T1000 (cell line): Measurements from ENCODE around the gene TTC32.

Source experiments
- DNase-seq: peaks from one replicate; lab custom pipeline; 2025; ENCODE audit warnings: mixed read lengths; lab: John Stamatoyannopoulos, UW

TTC32 gene

DNA sequence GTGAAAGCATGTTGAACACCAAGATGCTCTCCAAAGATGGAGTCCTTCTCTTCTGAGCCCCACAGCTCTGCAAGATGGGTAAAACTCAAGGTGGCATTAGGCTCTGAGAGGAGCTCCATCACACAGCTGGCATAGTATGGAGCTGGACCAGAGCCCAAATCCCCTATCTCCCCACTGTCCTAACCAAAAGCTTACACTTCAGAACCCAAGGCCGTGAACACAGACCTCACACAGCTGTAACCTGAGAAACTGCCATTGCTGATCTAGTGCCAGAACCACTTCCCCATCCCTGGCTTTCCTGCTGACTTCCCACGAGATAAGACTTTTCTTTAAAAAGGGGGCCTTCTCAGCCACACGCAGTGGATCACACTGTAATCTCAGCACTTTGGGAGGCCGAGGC is 25.0 kb downstream of the TTC32 start:
- DNase-seq, result no peak

DNA sequence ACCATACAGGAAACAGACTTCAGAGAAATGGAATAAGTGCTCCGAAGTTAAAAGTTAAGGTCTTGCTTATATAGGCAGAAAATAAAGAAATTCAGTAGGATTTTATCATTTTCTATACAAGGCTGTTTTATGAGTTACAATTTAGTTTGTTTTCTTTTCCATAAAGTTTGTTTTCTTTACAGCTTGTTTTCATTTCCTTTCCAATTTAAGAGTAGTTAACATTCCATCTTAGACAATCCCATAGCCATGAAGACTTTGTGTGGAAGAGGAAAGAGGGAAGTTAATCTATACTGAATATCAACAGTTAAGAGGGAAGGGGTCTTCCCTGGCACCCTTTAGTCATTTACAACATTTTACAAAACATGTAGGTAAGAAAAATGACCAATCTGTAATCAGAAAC is 26.5 kb downstream of the TTC32 start:
- no peak for DNase-seq

DNA sequence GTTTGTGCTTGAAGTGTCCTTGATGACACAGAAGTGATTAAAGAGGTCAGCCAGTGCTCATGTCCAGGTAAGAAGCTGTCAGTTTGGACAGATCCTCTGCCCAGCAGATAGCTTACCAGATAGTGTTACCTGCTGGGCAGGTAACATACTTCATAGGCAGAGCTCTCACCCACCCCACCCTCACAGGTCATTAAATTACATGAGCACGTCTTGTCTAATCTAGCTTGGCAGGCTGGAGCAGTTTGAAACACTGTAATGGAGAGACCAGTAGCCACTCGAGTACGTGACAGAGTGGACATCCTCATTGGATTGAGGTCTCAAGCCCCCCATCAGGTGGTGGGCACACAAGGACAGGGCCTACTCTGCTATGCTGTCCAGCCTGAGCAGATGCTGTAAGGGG is 27.1 kb downstream of the TTC32 start:
- no peak for DNase-seq

DNA sequence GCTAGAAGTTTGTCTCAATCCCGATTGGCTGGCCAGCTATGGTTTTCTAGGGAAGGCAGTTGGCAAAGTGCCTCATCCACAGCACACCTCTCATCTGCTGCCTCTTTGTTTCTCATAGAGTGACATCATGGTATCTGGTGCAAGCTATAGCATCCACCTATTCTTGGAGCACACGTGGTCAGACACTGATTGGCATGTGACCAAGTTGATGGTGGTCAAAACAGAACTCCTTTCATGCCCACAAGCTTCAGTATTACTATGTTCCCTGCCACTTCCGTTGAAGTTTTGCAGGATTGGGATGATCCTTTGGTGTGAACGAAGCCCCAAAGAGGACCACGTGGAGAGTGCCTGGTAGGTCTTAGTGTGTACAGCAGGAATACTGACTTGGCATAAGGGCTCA is 28.8 kb downstream of the TTC32 start:
- no peak for DNase-seq

DNA sequence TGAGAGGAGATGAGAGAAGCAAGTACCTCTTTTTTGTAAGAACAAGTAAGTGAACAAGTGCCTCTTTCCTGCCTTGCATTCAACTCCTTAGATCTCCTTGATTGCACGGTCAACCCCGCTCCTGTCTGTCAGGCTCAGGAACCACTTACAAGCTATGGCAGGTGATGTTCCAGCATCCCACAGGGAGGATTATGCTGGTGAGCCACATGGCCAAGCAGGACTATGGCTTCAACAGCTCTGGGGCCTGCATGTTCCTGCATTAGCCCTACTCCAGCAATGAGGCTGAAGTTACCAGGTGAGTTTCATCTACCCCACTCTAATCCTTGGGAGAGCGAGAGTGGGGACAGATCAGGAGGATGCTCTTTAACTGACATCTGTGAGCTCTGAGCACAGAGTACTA is 29.5 kb downstream of the TTC32 start:
- DNase-seq, result no peak

DNA sequence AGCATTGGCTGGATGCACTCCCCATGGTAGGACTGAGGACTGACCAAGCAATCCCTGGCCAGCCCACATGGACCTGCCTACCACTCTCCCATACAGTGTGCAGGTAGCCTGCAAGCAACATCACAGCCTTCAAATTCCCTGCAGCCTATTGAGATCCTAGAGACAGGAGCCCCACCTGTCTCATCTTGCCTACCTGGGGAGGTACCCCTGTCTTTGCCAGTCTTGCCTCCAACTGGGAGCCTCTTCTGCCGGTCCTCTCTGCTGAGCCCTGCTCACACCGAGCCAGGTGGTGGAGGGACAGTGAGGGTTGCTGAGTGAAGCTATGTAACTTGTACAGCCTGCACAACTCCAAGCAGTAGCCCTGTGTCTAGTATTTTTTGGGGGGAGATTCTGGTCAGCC is 29.9 kb downstream of the TTC32 start:
- DNase-seq, result no peak

DNA sequence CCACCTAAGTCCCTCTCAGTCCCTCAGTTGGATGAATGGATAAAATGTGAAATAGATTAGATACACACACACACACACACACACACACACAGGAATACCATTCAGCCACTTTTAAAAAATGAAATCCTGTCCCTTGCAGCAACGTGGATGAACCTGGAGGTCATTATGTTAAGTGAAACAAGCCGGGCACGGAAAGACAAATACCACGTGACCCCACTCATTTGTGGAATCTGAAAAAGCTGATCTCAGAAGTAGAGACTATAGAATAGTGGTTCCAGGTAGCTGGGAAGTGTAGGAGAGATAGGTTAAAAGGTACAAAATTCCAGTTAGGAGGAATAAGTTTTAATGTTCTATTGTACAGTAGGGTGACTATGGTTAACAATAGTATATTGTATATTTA is 31.0 kb downstream of the TTC32 start:
- no peak for DNase-seq

DNA sequence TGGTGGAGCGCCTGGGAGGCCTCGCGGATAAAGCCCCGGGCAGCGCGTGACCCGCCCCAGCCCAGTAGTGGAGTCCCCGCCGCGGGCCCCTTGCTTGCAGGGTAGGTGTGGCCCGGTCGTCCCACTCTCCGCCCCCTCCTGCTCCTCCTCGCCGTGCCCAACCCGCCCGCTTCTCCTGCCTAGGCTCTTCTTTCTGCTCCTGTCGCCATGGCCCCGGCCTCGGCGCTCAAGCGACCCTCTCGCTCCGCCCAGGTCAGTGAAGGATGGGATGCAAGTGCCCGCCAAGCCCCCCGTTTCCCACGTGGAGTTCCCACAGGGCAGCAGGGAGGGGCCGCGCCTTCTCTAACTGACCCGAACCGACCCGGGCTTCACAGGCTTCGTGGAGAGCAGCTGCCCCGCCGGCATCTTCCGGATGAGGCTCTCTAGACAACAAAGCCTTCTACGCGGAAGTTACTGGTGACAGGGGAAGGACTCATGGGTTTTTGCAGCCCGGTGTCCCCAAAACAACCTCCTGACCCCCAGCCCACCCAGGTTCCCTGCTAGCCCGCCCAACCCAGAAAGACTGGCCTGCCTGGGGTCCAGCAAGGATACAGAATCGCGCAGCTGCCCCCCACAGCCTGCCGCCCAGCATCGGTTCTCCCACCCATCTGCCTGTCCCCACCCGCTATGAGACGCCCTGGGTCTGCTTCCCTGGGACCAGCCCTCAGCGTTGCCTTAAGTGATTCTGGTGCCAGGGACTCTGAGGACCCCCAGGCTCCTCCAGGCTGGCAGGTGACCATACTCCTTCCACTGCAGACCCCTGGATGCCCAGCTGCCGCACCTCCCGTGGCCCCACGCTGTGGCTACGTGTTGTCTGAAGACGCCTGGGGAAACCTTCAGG is 32.8 kb downstream of the TTC32 start:
- no peak for DNase-seq

DNA sequence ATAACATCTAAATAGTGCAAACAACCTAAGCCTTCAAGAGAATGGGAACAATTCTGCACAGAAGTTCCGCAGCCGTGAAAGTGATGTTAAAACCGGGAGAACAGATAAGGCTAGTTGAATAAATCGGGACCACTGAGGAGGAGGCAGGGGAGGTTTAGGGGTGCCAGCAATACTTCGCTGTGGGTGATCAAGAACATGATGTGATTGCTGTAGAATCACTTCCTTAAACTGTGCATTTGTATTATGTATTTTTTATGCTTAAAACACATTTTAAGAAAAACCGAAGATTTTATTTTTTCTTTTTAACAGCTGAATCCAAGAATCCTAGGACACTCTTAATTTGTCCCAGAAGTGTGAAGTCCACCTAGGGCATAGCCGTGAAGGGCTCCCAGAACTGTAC is 33.6 kb downstream of the TTC32 start:
- no peak for DNase-seq

DNA sequence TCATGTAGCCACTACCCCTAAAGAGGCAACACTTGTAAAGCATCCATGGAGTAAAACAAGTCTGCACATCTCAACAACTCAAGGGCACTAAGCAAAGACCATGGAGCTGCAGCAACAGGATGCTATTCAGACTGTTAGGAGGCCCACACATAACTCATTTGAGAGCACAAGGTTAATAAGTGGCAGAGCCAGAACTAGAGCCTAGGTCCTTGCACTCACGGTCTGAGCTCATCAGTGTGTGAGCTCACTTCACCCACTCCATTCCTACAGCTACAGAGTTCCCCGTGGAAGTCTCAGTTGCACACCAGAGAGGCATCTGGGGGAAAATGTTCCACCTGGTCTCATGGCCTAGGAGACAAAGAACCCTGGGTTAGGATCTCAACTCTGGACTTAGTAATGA is 35.0 kb downstream of the TTC32 start:
- DNase-seq, result no peak

DNA sequence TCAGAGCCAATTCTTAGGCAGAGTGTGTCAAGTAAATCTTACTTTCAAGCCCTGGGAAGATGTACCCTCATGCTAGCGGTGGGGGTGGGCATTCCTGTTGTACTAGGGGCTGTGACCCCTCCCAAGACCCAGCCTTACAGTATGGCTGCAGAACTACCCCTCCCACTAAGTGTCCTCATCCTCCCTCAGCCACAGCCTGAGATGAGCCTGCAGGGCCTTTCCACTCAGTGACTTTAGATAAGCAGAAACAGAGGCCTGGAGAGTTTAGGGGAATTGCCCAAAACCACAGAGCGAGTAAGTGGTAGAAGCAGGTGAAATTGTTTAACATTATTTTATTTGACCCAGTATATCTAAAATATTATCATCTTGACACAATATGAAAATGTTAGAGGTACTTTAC is 36.6 kb downstream of the TTC32 start:
- DNase-seq, result no peak

DNA sequence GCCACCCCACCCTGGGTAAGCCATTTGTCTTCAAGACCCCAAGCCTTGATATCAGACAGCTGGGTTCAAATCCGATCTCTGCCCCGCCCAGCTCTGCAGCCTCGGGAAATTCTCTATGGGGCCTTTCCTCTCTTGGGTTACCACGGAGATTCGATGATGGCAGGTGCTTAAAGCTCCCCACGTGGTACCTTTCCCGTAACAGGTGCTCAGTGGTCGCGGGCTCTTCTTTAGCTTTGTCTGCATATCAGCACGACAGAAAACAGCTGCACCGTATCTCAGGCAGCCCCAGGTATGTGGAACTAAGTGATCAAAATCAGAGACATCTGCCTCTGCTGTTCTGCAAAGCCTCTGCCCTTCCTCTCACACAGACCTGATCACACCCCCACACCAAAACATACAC is 37.4 kb downstream of the TTC32 start:
- no peak for DNase-seq

DNA sequence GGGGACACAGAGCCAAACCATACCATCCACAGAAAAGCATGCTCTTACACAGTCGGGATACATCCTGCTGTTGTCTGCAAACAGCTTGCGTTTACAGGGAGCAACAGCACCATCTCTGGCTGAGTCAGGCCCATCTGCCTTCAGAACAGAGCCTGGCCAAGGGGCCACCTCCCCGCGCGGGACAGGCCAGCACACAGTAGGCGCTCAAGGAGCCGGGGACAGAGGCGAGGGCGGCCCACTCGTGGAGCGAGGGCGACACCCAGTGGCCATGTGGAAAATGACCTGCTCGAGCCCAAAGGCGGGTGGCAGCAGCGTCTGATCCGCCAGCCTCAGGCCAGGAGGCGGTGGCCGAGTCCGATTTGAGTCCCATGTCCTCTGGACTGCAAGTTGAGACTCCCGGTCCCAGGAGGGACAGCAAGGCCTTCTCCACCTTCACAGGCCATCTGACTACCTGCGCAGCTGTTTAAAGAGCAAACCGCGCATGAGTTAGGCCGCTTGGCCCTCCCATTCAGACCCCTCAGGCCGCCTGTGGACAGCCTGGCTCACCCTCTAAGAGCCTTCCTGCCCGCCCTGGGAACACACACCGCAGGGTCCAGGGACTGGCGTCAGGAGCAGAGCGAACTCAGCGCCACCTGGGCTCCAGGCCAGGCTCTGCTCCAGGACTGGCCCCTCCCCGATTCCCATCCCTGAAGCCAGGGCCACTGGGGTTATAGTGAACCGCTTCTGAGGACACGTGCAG is 38.3 kb downstream of the TTC32 start:
- DNase-seq, result peak; percentile 58

DNA sequence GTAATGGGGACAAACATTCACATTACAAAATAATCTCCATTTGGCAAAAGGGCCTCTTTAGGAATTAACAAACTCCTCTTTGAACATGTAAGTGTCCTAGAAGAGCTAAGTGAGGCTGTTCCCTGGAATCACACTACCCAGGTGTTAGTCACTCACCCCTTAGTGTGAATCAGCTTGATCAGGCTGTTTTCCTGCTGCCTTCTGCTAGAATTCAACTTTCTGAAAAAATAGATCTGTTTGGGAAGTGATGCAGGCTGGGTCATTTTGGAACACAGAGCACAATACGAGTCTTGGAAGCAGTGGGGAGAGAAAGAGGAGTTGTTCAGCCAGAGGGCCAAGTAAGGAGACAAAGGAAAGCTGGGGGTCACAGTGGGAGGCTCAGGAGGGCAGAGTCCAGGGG is 40.0 kb downstream of the TTC32 start:
- no peak for DNase-seq

DNA sequence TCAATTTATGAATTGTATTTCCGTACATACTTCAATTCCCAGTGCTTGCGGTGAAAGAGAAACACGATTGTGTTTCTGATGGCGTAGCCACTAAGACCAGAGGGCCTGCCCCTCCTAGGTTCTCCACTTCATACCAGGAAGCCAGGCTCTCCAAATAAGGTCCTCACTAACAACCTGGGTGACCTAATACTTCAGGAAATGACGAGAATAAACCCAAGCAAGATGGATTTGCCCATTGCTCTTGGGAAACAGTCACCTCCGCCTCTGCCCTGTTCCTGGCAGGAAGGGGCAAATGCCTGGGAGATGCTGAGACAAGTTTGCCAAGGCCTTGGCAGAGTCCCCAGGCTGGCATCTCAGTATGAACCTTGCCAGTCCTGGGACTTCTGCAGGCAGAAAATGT is 41.8 kb downstream of the TTC32 start:
- no peak for DNase-seq

DNA sequence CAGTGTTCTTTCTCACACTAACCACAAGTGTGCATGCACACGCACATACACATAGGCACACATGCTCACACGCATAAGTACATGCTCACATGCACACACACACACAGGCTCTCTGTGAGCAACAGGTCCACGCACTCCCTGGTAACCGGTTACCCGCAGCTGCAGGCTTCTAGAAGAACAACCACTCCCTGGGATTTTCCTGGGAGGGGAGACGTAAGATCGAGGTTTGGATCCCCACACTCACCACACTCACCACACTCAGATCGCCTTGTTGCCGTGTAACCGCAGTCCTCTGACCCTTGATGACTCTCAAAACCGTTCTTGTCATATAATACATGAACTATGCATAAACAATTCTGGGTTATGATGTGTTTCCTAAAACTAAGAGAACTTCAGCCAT is 42.2 kb downstream of the TTC32 start:
- DNase-seq, result no peak

DNA sequence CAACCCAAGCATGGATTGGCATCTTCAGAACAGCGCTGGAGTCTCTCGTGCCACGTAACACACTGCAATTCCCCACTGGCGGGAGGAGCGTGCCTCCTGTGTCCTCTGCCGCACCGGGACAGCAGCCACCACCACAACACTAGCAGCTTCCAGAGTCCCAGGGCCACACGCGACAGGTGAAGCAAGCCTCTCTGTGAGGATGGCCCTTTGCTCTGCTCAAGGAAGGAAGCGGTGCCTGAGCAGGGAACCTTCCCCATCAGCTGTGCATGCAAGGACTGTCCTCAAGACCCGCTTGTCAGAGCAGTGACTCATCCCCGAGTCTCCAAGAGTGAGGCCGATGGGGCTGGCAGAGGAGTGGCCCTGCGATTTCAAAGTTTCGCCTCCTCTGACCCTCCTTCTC is 44.0 kb downstream of the TTC32 start:
- DNase-seq, result no peak

DNA sequence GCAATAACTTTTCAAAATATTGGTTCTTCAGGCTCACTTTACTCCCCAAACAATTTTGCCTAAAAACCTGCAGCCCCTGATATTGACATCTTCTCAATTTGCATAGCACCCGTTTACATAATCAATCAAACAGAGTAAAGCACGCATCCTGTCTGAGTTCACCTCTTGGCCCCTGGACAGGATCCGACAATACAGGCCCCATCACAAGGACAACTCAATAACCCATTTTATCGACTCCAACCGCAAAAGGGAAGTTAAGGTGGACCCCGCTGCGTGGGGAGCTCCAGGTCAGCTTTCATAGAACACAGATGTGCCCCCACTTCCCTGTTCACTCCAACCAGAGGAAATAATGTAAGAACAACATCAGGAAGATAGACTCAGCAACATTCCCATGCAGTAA is 44.7 kb downstream of the TTC32 start:
- no peak for DNase-seq

DNA sequence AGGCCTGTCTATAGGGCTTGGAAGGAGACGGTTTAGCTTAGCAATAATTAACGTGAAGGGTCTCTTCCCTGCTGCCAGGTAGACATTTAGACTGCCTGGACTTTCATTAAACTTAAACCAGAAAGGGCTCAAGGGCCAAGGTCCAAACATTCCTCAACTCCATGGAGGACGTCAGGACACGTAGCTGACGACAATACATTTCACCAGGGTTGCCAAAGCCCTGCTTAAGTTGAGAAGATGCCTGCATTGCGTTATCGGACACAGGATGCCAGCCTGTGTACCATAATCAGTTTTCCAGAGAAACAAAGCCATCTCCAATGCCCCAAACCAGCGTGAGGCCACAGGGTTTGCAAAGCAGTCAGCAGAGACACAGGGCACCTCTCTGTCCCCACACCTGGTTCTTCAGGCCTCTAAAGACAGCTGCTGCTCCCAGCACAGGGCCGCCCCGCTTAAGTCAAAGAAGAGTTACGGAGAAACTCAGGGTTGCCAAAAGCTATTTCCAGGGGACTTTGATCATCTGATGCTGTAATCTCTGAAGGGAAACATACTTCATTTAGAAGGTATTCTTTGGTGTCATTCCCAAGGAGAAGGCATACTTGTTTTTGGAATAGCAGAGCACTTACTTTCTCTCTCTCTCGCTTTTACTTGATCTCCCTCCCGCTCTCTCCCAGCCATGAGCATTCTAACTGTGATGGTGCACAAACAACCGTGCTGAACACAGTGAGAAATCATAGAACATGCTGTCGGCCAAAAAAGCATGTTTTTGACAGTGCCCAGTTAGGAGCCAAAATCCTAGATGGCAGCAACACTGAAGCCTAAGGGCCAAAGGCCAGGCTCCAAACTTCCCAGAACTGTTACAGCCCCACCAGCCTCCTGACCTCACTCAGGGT is 46.0 kb downstream of the TTC32 start:
- no peak for DNase-seq

DNA sequence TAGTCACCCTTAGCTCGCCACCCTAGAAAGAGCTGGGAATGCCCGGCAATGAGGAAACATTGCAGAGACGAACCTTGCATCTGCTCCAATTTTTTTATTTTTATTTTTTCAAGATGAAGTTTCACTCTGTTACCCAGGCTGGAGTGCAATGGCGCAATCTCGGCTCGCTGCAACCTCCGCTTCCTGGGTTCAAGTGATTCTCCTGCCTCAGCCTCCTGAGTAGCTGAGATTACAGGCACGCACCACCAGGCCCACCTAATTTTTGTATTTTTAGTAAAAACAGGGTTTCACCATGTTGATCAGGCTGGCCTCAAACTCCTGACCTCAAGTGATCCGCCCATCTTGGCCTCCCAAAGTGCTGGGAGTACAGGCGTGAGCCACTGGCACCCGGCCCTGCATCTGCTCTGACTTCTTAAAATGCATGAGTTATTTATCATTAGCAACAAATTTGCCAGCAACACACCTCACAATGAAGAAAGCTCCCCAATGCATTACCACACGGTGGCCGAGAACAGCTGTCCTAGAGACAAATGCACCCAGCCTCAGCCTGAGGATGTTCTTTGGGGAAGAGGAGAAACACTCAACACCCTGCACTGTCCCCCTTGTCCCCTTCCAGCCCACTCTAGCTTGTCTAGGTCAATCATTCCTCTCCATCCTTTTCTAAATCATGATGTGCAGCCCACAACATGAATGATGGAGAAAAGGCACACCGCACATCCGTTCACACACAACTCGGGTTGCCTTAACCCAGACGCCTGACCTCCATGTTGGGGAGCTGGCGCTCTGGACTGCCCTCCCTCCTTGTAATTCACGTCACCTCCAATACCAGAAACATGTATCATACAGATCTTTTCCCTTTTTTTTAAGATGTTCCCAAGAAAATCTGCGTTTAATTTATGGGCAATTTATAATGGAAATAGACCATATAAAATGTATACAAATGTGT is 46.9 kb downstream of the TTC32 start:
- DNase-seq, result no peak

DNA sequence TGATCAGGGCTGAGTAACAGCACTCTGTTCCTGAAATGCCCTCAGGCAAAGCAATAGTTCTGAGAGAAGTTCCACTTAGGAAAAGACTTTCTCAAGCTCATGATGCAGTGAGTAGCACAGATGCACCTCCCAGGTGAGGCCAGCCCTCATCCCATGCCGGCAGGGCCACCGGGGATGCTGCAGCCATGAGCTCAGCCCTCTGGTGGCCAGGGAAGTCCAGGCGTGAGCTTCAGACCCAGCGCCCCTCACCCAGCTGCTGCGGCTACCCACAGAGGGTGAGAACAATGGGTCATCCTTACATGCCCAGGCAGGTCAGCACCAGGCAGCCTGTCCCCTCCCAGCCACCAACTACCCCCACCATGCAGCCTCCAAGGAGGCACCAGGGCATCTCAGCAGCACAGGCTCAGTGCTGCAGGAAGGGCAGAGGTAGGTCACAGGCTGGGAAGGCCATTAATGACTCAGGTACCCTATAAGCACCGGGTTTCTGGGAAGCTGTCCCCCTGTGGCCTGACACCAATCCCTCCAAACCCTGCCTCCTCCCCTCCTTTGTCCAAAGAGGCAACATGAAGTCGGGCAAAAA is 50.6 kb downstream of the TTC32 start:
- DNase-seq, result no peak
